K562 (cell line): ENCODE results near the gene FUT2. TPM values are rescaled to one million over a fixed set of nuclear protein-coding genes. Genes with fewer than 3 reads are reported as not detected.

Source experiments
- AFF1 ChIP-seq, 2 experiments: fragments of 450-650 bp; IDR thresholded peaks; 2 replicates each; pipeline ENCODE4 v1.6.1; 2018; ENCODE audit warnings: mild to moderate bottlenecking in 2 of 2, low read depth in 1 of 2; ENCODE audit not compliant: partially characterized antibody in 2 of 2
- CEBPB ChIP-seq: fragments of 450-650 bp; IDR thresholded peaks from 2 replicates; pipeline ENCODE4 v1.6.1; 2016; ENCODE audit warnings: missing genetic modification characterization, missing compliant biosample characterization
- FOXK2 ChIP-seq, 2 experiments: fragments of 450-650 bp; IDR thresholded peaks in 1 of 2; conservative IDR thresholded peaks in 1 of 2; 2 replicates each; pipeline ENCODE4 v1.6.1; 2016; ENCODE audit warnings: low read depth in 2 of 2, mild to moderate bottlenecking in 1 of 2
- HLTF ChIP-seq: fragments of 450-650 bp; IDR thresholded peaks from 2 replicates; pipeline ENCODE4 v1.6.1; 2016
- KDM2B ChIP-seq: fragments of 250-450 bp; sonication (Bioruptor Pico); IDR thresholded peaks from 2 replicates; pipeline ENCODE4 v1.8.0; 2021; ENCODE audit warnings: mild to moderate bottlenecking, moderate library complexity
- MBD2 ChIP-seq: sonication (generic); IDR thresholded peaks from 2 replicates; pipeline ENCODE4 v1.6.1; 2016; ENCODE audit warnings: low read depth, borderline replicate concordance
- ZNF592 ChIP-seq: fragments of 450-650 bp; IDR thresholded peaks from 2 replicates; pipeline ENCODE4 v1.6.1; 2017; ENCODE audit warnings: antibody characterized with exemption, mild to moderate bottlenecking
- ZNF695 ChIP-seq: fragments of 450-650 bp; formaldehyde crosslinking; IDR thresholded peaks from 2 replicates; pipeline ENCODE4 v1.4.0; 2020; ENCODE audit warnings: mild to moderate bottlenecking, moderate library complexity
- ZNF766 ChIP-seq: fragments of 200-800 bp; sonication (Bioruptor generic); conservative IDR thresholded peaks from 2 replicates; pipeline ENCODE4 v1.6.1; 2016; ENCODE audit warnings: missing genetic modification characterization, missing compliant biosample characterization
- polyA plus RNA-seq, 8 experiments: library from polyadenylated mRNA; depleted of rRNA in 4 of 8; stranded (reverse) in 5 of 8; unstranded in 3 of 8; fragments of >200 nt; fragmentation: Nextera tagmentation in 2 of 8; fragmentation: Illumina TruSeq in 1 of 8; extraction: Ambion mirVana in 2 of 8; extraction: Trizol in 1 of 8; gene quantifications; 2 replicates each; pipeline versions ENCODE4 v1.2.1 to v1.2.3, GENCODE V29; 2011 to 2014; ENCODE audit warnings: inconsistent platforms in 1 of 8, missing spikeins in 1 of 8
- total RNA-seq, 7 experiments: library from RNA; depleted of rRNA in 6 of 7; stranded (reverse); fragments of >200 nt in 6 of 7; fragmentation: Illumina TruSeq in 2 of 7; extraction: Trizol in 2 of 7; gene quantifications; 2 replicates each; pipeline versions ENCODE4 v1.2.1 to v1.2.3, GENCODE V29; 2011 to 2021; ENCODE audit warnings: low replicate concordance in 1 of 7

The FUT2 gene
- total and polyA plus RNA-seq, 9 of the 15 experiments (the other 6 are each of a cell fraction or from before 2014, with no cell fraction given) = 0.03 to 0.04 TPM; not detected in 7

GRCh38 chr19:48745208-48745995 is 49.6 kb downstream of the FUT2 start (continued):
- TF ChIP-seq ZNF592 (peak; percentile 91), CEBPB (tag) (no peak), MBD2 (peak; percentile 76), ZNF766 (CRISPR knock-in tag) (peak; percentile 90), AFF1 (IDR thresholded peaks at IDR 0.05; ENCODE audit: low read depth in 1 of 2, partially characterized antibody in 2 of 2) (peak; percentile 47 to 99), KDM2B (CRISPR knock-in tag) (no peak), ZNF695 (no peak), HLTF (no peak), FOXK2 (conservative IDR thresholded peaks at IDR 0.05 in 1 of 2, IDR thresholded peaks at IDR 0.05 in 1 of 2; ENCODE audit: low read depth in 2 of 2) (no peak)
